WTC11 (cell line): Measurements from ENCODE around the gene WNT9B. TPM values are rescaled to one million over a fixed set of nuclear protein-coding genes. Genes with fewer than 3 reads are reported as not detected.

ENCODE experiments used
- ATAC-seq: fragments of 200-7000 bp; cut with Tn5 transposase; 2 replicates; pipeline ENCODE4 v1.10.0; 2021; ENCODE audit warnings: mild to moderate bottlenecking, moderate library complexity
- CTCF ChIA-PET: fragments of 300-600 bp; sonication (Branson Sonifier 250); formaldehyde crosslinking; loops from one replicate; lab custom pipeline; 2021; ENCODE audit warnings: antibody characterized with exemption; lab: Charles Lee
- POLR2A ChIA-PET: fragments of 350-600 bp; sonication (Branson Sonifier 250); formaldehyde crosslinking; loops from one replicate; lab custom pipeline; 2021; ENCODE audit warnings: antibody characterized with exemption; lab: Charles Lee
- DNase-seq: peaks from one replicate; pipeline ENCODE4 v3.0.0; 2021; ENCODE audit warnings: low spot score
- H3K27ac Mint-ChIP-seq: 2 replicates; pipeline ENCODE4 v1.8.0; 2021; ENCODE audit warnings: mixed read lengths
- H3K27me3 Mint-ChIP-seq: 2 replicates; pipeline ENCODE4 v1.8.0; 2021; ENCODE audit warnings: low read depth, mild to moderate bottlenecking, moderate library complexity, mixed read lengths
- H3K36me3 Mint-ChIP-seq: 2 replicates; pipeline ENCODE4 v1.8.0; 2021; ENCODE audit warnings: mixed read lengths
- H3K4me1 Mint-ChIP-seq: 2 replicates; pipeline ENCODE4 v1.8.0; 2022; ENCODE audit warnings: mixed read lengths
- H3K4me3 Mint-ChIP-seq: 2 replicates; pipeline ENCODE4 v1.8.0; 2021; ENCODE audit warnings: mild to moderate bottlenecking, moderate library complexity, mixed read lengths
- H3K9me3 Mint-ChIP-seq: 2 replicates; pipeline ENCODE4 v1.8.0; 2021; ENCODE audit warnings: mixed read lengths
- AR ChIP-seq: fragments of 250-450 bp; sonication (Bioruptor Pico); IDR thresholded peaks from 2 replicates; pipeline ENCODE4 v1.9.0; 2021; ENCODE audit warnings: mild to moderate bottlenecking
- ATF2 ChIP-seq: sonication (generic); formaldehyde crosslinking; IDR thresholded peaks from 2 replicates; pipeline ENCODE4 v1.8.1; 2022; ENCODE audit warnings: low read depth, missing genetic modification reagents, borderline replicate concordance
- E2F5 ChIP-seq: sonication (generic); formaldehyde crosslinking; IDR thresholded peaks from 2 replicates; pipeline ENCODE4 v1.8.1; 2022; ENCODE audit warnings: mild to moderate bottlenecking, moderate library complexity, missing genetic modification reagents
- ETV6 ChIP-seq: sonication (generic); formaldehyde crosslinking; IDR thresholded peaks from 2 replicates; pipeline ENCODE4 v1.8.1; 2022; ENCODE audit warnings: mild to moderate bottlenecking, missing genetic modification reagents
- IRF1 ChIP-seq: sonication (generic); formaldehyde crosslinking; IDR thresholded peaks from 2 replicates; pipeline ENCODE4 v1.8.0; 2023; ENCODE audit warnings: missing genetic modification reagents
- IRF2 ChIP-seq: sonication (generic); formaldehyde crosslinking; IDR thresholded peaks from 2 replicates; pipeline ENCODE4 v1.8.0; 2022; ENCODE audit warnings: low read depth, missing genetic modification reagents, borderline replicate concordance
- PRDM15 ChIP-seq: sonication (generic); formaldehyde crosslinking; IDR thresholded peaks from 2 replicates; pipeline ENCODE4 v1.8.0; 2022; ENCODE audit warnings: missing genetic modification reagents
- SMAD3 ChIP-seq: sonication (generic); formaldehyde crosslinking; IDR thresholded peaks from 2 replicates; pipeline ENCODE4 v1.8.0; 2022; ENCODE audit warnings: missing genetic modification reagents, mild to moderate bottlenecking, borderline replicate concordance
- TEAD1 ChIP-seq: sonication (generic); formaldehyde crosslinking; IDR thresholded peaks from 2 replicates; pipeline ENCODE4 v1.8.0; 2022; ENCODE audit warnings: mild to moderate bottlenecking, missing genetic modification reagents
- ZBTB21 ChIP-seq: sonication (generic); formaldehyde crosslinking; IDR thresholded peaks from 2 replicates; pipeline ENCODE4 v1.8.1; 2023; ENCODE audit warnings: mild to moderate bottlenecking, missing genetic modification reagents, borderline replicate concordance
- ZNF121 ChIP-seq: sonication (generic); formaldehyde crosslinking; IDR thresholded peaks from 2 replicates; pipeline ENCODE4 v1.8.0; 2023; ENCODE audit warnings: missing genetic modification reagents
- ZNF138 ChIP-seq: sonication (generic); formaldehyde crosslinking; conservative IDR thresholded peaks from 2 replicates; pipeline ENCODE4 v1.8.1; 2022; ENCODE audit warnings: mild to moderate bottlenecking, moderate library complexity, missing genetic modification reagents
- ZNF396 ChIP-seq: fragments of 250-450 bp; sonication (Bioruptor Pico); IDR thresholded peaks from 2 replicates; pipeline ENCODE4 v1.8.0; 2021; ENCODE audit warnings: mild to moderate bottlenecking, moderate library complexity, borderline replicate concordance
- ZNF532 ChIP-seq: fragments of 250-450 bp; sonication (Bioruptor Pico); IDR thresholded peaks from 2 replicates; pipeline ENCODE4 v1.9.0; 2021; ENCODE audit warnings: mild to moderate bottlenecking, borderline replicate concordance
- total RNA-seq: library from RNA; stranded (reverse); gene quantifications from 3 replicates; pipeline ENCODE4 v1.2.3, GENCODE V29; 2021

The WNT9B gene
- total RNA-seq, 1 experiment from 2014 or later: 0.87 TPM

GRCh38 chr17:46805771-46806170 is 45.6 kb upstream of the WNT9B start:
- no peak for ATAC-seq
- CTCF ChIA-PET: interaction anchor here (1.6 kb wide), 1 partner anchor 17 kb away, joined by 4 read pairs; no protein-coding TSS in a partner anchor
- no peak overlapping the region for H3K27ac Mint-ChIP-seq
- H3K9me3 Mint-ChIP-seq: peaks cover 7% of the 10 kb centered on the region
- peaks cover 11% of the 10 kb centered on the region for H3K36me3 Mint-ChIP-seq
- no peak overlapping the region for H3K4me3 Mint-ChIP-seq
- H3K27me3 Mint-ChIP-seq: no peaks in the 10 kb centered on the region; the same call in 1 of the 2 replicates
- peaks cover 24% of the 10 kb centered on the region for H3K4me1 Mint-ChIP-seq
- no peak for DNase-seq
- TF ChIP-seq ZBTB21 (CRISPR knock-in tag) (no peak), IRF1 (CRISPR knock-in tag) (no peak), SMAD3 (CRISPR knock-in tag) (no peak), ZNF396 (CRISPR knock-in tag) (no peak), IRF2 (CRISPR knock-in tag) (no peak), ETV6 (no peak), PRDM15 (CRISPR knock-in tag) (no peak), E2F5 (CRISPR knock-in tag) (no peak), TEAD1 (CRISPR knock-in tag) (no peak), ZNF532 (no peak), ATF2 (CRISPR knock-in tag) (no peak), ZNF121 (CRISPR knock-in tag) (no peak), AR (no peak), ZNF138 (no peak)
- POLR2A ChIA-PET: interaction anchor here (0.7 kb wide), 2 partner anchors 9 to 88 kb away, joined by 3 to 4 read pairs; no protein-coding TSS in a partner anchor
